Heart right ventricle (tissue), 16 donors: ENCODE measurements around the gene SMCO3. TPM values are rescaled to one million over a fixed set of nuclear protein-coding genes. Genes with fewer than 3 reads are reported as not detected.

Source experiments
- ATAC-seq, 8 donors: fragments of 200-7000 bp; cut with Tn5 transposase; one replicate each; pipeline ENCODE4 v1.9.1; 2020; ENCODE audit warnings: mild to moderate bottlenecking in 8 of 8, moderate library complexity in 8 of 8, moderate number of reproducible peaks in 1 of 8
- DNase-seq, 2 donors: peaks; one replicate each; pipeline ENCODE4 v3.0.0-alpha.2; 2020
- H3K27ac ChIP-seq, 10 donors: fragments of 200-600 bp; sonication (generic) in 2 of 10; one replicate each; pipeline versions ENCODE4 v1.5.0 to v1.8.0; 2020 to 2022; ENCODE audit warnings: mild to moderate bottlenecking in 3 of 10
- H3K27me3 ChIP-seq, 7 donors: fragments of 200-600 bp; one replicate each; pipeline ENCODE4 v1.8.0; 2021 to 2022; ENCODE audit warnings: mild to moderate bottlenecking in 2 of 7
- H3K36me3 ChIP-seq, 9 donors: fragments of 200-600 bp; sonication (generic) in 1 of 9; one replicate each; pipeline versions ENCODE4 v1.5.0 to v1.8.0; 2020 to 2022; ENCODE audit warnings: mild to moderate bottlenecking in 2 of 9
- H3K4me1 ChIP-seq, 9 donors: fragments of 200-600 bp; sonication (generic) in 1 of 9; one replicate each; pipeline versions ENCODE4 v1.5.0 to v1.8.0; 2020 to 2022; ENCODE audit warnings: mild to moderate bottlenecking in 4 of 9
- H3K4me3 ChIP-seq, 10 donors: fragments of 200-600 bp; sonication (generic) in 2 of 10; one replicate each; pipeline versions ENCODE4 v1.5.0 to v1.8.0; 2020 to 2022; ENCODE audit warnings: mild to moderate bottlenecking in 7 of 10, moderate library complexity in 2 of 10
- H3K9me3 ChIP-seq, 11 donors: fragments of 200-600 bp in 10 of 11; sonication (generic) in 2 of 11; one replicate each; pipeline versions ENCODE4 v1.5.0 to v1.8.0; 2013 to 2022; ENCODE audit warnings: mild to moderate bottlenecking in 2 of 11, control low read depth in 1 of 11, moderate library complexity in 1 of 11
- WGBS, 2 donors: extraction: QIAGEN DNeasy Blood & Tissue Kit; methylation state at CpG; one replicate each; pipeline ENCODE4 v1.1.7; 2013; ENCODE audit warnings: inconsistent platforms in 1 of 2; 5-methylcytosine and 5-hydroxymethylcytosine counted together
- intact Hi-C, 10 donors: fragments of 100-400 bp; cut with DNase I; formaldehyde crosslinking; loops; one replicate each; pipeline versions ENCODE4 v1.11.1 to v1.14.2; 2022
- polyA plus RNA-seq, 2 donors: library from polyadenylated mRNA; stranded (reverse); fragments of 200-250 nt; gene quantifications; one replicate each; pipeline ENCODE4 v1.2.3, GENCODE V29; 2013
- total RNA-seq, 10 donors: library from RNA; stranded (reverse); fragmentation: NEBNext Ultra II Directional in 3 of 10; extraction: Animal tissue kit (Norgen Biotek cat#: 25700) in 3 of 10; gene quantifications; one replicate each; pipeline versions ENCODE4 v1.2.1 to v1.2.4, GENCODE V29; 2021 to 2023
- TF ChIP-seq, protein P1 (sequence below), 9 donors: fragments of 200-600 bp; sonication (generic) in 2 of 9; IDR thresholded peaks; one replicate each; pipeline versions ENCODE4 v1.5.0 to v1.8.0; 2021 to 2022; ENCODE audit warnings: antibody characterized with exemption in 9 of 9, mild to moderate bottlenecking in 5 of 9, moderate library complexity in 1 of 9
- donor health status: Arrhythmogenic right ventricular cardiomyopathy.
- donor health status: ischemic (EF 13 %, LVEDD 7.1; RV severe dilation, severe dysfunction).
- donor health status: healthy with polysubstance abuse.
- donor health status: DM: no; HTN: yes; CAD: no.
- donor health status: DM: no; HTN: no; CAD: no.
- donor health status: ischemic (EF 25% LVEDD 6.9; RV normal size, moderate dysfunction).
- donor health status: ischemic (EF 25% LVEDD 5.7; RV mildly dilated, moderate dysfunction).
- donor health status: healthy.
- donor health status: DM: yes; HTN: yes; CAD: no.
- donor health status: Ischemic cardiomyopathy.
- donor health status: ischemic (EF 35%, LVEDD 5.7; RV mildly dilated, moderate dysfunction).
- donor health status: nonischemic (EF 11% LVEDD 7.7; RV severe dilation, severe dysfunction).
- donor health status: DM: yes; HTN: yes; CAD: no.
- donor health status: PGD.
- donor health status: ischemic (EF 29% LVEDD 5.4; RV normal size, mild dysfunction).
- donor health status: nonischemic (EF 23%, LVEDD 6.1; RV moderate dilation, normal function).

The SMCO3 gene
- total and polyA plus RNA-seq, 12 donors = 0.10 to 1.3 (median 0.12) TPM; not detected in 5

DNA sequence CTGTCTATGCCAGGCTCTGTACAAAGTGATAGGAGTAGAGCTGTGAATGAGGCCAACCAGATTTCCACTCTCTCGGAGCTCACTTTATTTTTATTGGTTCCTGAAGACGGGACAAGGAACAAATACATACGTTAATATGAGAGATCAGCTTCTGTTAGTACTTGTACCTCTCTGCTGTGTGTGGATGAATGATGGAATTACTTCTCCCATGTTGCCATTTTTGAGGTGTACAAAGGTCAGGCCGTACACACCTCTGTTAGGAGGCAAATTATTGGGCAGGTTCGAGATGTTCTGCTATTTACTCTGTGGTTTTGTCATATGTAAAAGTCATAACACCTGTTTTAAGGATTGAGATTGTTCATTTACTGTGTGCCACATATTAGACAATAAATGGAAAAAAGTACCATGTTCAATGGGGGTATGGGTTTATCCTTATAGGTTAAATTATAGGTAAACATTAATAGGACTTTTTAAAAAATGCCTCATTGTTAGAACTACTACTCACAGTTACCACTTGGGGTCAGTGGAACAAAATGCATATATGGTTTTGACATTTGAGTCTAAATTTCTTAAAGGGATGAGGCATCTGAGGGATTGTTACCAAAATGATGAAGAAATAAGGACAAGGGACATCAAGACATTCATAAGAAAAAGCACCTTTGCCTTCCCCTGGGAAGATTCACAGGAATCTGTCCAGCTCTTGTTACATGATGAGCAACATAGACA, 37.6 kb downstream of the SMCO3 start:
- ATAC-seq (no peak), DNase-seq (no peak)
- peak overlapping the region in 6 of 10 donors; percentile 79 to 93 (median 82) for H3K4me3 ChIP-seq
- H3K9me3 ChIP-seq = no peaks in the 10 kb centered on the region
- H3K27ac ChIP-seq = peak overlapping the region in 9 of 10 donors; percentile 82 to 97 (median 94)
- no peaks in the 10 kb centered on the region for H3K27me3 ChIP-seq
- intact Hi-C loops = no loop called here
- 78 to 80% methylated on average over 5 of the region's 5 CpGs for WGBS, 2 donors
- TF ChIP-seq, protein P1, sequence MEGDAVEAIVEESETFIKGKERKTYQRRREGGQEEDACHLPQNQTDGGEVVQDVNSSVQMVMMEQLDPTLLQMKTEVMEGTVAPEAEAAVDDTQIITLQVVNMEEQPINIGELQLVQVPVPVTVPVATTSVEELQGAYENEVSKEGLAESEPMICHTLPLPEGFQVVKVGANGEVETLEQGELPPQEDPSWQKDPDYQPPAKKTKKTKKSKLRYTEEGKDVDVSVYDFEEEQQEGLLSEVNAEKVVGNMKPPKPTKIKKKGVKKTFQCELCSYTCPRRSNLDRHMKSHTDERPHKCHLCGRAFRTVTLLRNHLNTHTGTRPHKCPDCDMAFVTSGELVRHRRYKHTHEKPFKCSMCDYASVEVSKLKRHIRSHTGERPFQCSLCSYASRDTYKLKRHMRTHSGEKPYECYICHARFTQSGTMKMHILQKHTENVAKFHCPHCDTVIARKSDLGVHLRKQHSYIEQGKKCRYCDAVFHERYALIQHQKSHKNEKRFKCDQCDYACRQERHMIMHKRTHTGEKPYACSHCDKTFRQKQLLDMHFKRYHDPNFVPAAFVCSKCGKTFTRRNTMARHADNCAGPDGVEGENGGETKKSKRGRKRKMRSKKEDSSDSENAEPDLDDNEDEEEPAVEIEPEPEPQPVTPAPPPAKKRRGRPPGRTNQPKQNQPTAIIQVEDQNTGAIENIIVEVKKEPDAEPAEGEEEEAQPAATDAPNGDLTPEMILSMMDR (IDR thresholded peaks at IDR 0.05) = peak in 3 of 9 donors; percentile 4 to 27 (median 12)
- H3K36me3 ChIP-seq = no peaks in the 10 kb centered on the region
- H3K4me1 ChIP-seq = peaks cover 0 to 40% (median 9%) of the 10 kb centered on the region in 9 donors

DNA sequence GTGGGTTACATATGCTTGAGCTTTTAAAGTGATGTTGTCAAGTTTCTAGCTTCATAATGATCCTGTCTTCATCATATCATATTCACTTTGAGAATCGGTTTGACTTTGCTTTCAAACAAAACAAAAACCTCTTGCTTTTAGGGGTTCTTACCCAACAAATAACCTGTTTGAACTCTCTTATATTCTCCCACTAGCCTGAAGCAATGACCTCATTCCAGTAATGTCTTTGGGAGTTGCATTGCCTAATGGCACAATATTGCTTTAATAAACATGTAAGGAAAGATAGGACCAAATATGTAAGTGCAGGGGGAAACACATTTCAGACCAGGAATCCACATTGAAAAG, 38.4 kb downstream of the SMCO3 start:
- intact Hi-C loops = loop anchor here in 3 of 10 donors (2.0 kb wide), 2 partner anchors 27 to 67 kb away; partner anchors contain the start of genes C12orf60 (in 3 of the 3), WBP11 (in 3 of the 3) and ART4 (in 1 of the 3)
- DNase-seq = no peak
- ATAC-seq = no peak
- Histone ChIP-seq H3K27ac (peak overlapping the region in 9 of 10 donors; percentile 82 to 97 (median 94)), H3K9me3 (no peaks in the 10 kb centered on the region), H3K36me3 (no peaks in the 10 kb centered on the region), H3K4me1 (peaks cover 0 to 42% (median 10%) of the 10 kb centered on the region in 9 donors), H3K4me3 (peak overlapping the region in 9 of 10 donors; percentile 76 to 93 (median 80)), H3K27me3 (no peaks in the 10 kb centered on the region)
- 54 to 59% methylated on average over 1 of the region's 1 CpG for WGBS, 2 donors
- TF ChIP-seq, protein P1 (IDR thresholded peaks at IDR 0.05) = no peak

DNA sequence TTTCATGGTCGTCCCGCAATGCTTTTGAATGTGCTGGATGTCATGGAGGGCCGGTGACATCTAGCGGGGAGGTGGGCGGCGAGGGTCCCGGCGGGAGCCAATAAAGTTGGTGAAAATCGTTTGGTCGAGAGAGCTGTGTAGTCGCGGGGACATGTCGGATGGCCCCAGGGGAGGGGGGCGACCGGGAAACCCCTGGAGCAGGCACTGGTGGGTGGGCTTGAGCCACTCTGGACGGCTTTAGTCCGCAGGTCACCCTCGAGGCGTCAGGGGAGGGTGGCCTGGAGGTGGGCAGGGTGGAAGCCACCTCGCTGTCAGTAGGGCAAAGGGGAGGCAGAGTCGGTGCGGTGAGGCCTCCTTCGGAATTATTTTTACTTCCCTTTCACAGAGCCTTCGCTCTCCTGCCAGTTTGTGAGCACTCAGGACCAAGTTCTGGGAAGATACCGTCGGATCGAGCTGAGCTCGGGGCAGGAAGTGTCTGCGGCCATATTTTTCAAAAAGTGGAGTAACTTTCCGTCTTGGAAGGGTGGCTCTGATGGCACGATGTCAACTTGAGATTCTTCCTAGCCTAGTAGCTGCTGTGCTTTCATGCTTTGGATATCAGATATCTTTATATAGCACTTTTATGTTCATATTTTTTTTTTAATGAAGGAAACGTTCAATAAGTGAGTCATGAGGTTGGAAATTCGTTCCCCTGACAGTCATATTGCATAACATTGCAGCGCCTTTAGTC, 38.9 kb downstream of the SMCO3 start:
- H3K36me3 ChIP-seq = no peaks in the 10 kb centered on the region
- H3K4me1 ChIP-seq = peaks cover 0 to 42% (median 14%) of the 10 kb centered on the region in 9 donors
- peak overlapping the region; percentile 76 to 93 (median 80) for H3K4me3 ChIP-seq
- intact Hi-C loops = loop anchor here in 4 of 10 donors (2.0 to 5.0 kb wide), 5 partner anchors 28 to 518 kb away; partner anchors contain the start of genes ART4 (in 3 of the 4), C12orf60 (in 3 of the 4), WBP11 (in 3 of the 4) and ATF7IP (in 1 of the 4)
- H3K27me3 ChIP-seq = no peaks in the 10 kb centered on the region
- WGBS, 2 donors = 11 to 14% methylated on average over 34 of the region's 34 CpGs
- TF ChIP-seq, protein P1 (IDR thresholded peaks at IDR 0.05) = no peak
- DNase-seq (peak; percentile 40 to 46), ATAC-seq (peak in 7 of 8 donors; percentile 2 to 42 (median 22))
- no peaks in the 10 kb centered on the region for H3K9me3 ChIP-seq
- peak overlapping the region; percentile 76 to 97 (median 94) for H3K27ac ChIP-seq
